ENCODE data around the gene TPD52L1.

Gene TPD52L1

DNA sequence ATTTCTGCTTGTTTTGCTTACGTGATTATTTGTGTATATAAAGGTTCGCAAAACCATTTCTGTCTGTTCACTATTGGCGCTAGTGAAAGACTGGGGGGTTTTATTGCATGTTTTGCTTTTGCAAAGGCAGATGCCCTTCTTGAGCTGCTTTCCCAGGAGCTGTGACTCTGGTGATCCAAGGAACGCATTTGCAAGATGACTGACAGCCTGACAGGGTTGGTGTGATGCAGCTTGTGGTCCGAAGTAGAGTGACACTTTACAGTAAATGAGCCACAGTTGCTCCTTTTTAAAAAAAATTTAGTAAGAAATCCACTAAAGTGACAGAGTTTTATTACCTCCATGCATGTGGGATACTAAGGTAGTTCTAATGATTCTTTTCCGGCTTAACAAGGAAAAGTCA lies 73.7 kb downstream of the TPD52L1 start:
- no peak overlapping the region for H3K4me2 ChIP-seq (ENCODE audit: low read length)
- no peaks in the 10 kb centered on the region for H4K20me1 ChIP-seq (ENCODE audit: control insufficient read depth, insufficient read depth, low read depth, low read length)
- H3K36me3 ChIP-seq (ENCODE audit: control insufficient read depth, low read length), result no peaks in the 10 kb centered on the region
- no peaks in the 10 kb centered on the region for H3K9me2 ChIP-seq (replicated peaks; ENCODE audit: control insufficient read depth, low read length)
- H3K4me3 ChIP-seq (ENCODE audit: low read length), result no peak overlapping the region
- H3K27ac ChIP-seq (ENCODE audit: low read depth, low read length), result no peak overlapping the region
- H3F3A ChIP-seq (ENCODE audit: control insufficient read depth, insufficient read depth), result no peaks in the 10 kb centered on the region
- TF ChIP-seq CTCF (IDR thresholded peaks at IDR 0.05; ENCODE audit: low read depth, low read length, poor library complexity, severe bottlenecking) (no peak), EZH2phosphoT487 (IDR thresholded peaks at IDR 0.05; ENCODE audit: borderline replicate concordance, low read length) (no peak)
- H3K79me2 ChIP-seq (ENCODE audit: control insufficient read depth, low read length), result no peaks in the 10 kb centered on the region
- 0 out of 2 replicates have a peak, but pooled peaks cover 2% of the 10 kb centered on the region for H3K27me3 ChIP-seq (ENCODE audit: control insufficient read depth, low read length)
- no peaks in the 10 kb centered on the region for H3K4me1 ChIP-seq (ENCODE audit: control insufficient read depth, low read length)
- no peaks in the 10 kb centered on the region for H3K9me3 ChIP-seq (ENCODE audit: control insufficient read depth, insufficient read depth, low read length)

DNA sequence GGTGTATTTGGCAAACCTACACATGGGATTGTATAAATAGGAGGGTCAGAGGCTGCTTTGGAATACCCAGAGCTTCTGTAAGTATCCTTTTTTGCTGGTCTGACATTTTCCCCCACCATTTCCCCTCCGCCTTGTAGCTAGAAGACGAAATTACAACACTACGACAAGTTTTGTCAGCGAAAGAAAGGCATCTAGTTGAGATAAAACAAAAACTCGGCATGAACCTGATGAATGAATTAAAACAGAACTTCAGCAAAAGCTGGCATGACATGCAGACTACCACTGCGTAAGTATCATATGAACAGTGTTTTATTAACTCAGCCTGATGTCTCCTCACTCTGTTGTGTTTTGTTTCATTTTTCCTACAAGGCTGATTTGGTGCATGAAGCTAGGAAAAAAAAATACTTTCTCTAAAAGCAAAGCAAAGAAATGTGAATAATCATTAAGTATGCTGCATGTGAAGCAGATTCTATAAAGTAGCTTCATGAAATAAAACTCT lies 75.5 kb downstream of the TPD52L1 start:
- H3K79me2 ChIP-seq (ENCODE audit: control insufficient read depth, low read length), result no peaks in the 10 kb centered on the region
- no peaks in the 10 kb centered on the region for H3K9me2 ChIP-seq (replicated peaks; ENCODE audit: control insufficient read depth, low read length)
- no peaks in the 10 kb centered on the region for H3K4me1 ChIP-seq (ENCODE audit: control insufficient read depth, low read length)
- H3F3A ChIP-seq (ENCODE audit: control insufficient read depth, insufficient read depth), result no peaks in the 10 kb centered on the region
- no peak overlapping the region for H3K27ac ChIP-seq (ENCODE audit: low read depth, low read length)
- H3K4me2 ChIP-seq (ENCODE audit: low read length), result no peak overlapping the region
- no peaks in the 10 kb centered on the region for H3K9me3 ChIP-seq (ENCODE audit: control insufficient read depth, insufficient read depth, low read length)
- no peak for TF ChIP-seq CTCF (IDR thresholded peaks at IDR 0.05; ENCODE audit: low read depth, low read length, poor library complexity, severe bottlenecking)
- no peak for TF ChIP-seq EZH2phosphoT487 (IDR thresholded peaks at IDR 0.05; ENCODE audit: borderline replicate concordance, low read length)
- 0 out of 2 replicates have a peak, but pooled peaks cover 2% of the 10 kb centered on the region for H3K27me3 ChIP-seq (ENCODE audit: control insufficient read depth, low read length)
- H3K4me3 ChIP-seq (ENCODE audit: low read length), result no peak overlapping the region
- no peaks in the 10 kb centered on the region for H3K36me3 ChIP-seq (ENCODE audit: control insufficient read depth, low read length)
- H4K20me1 ChIP-seq (ENCODE audit: control insufficient read depth, insufficient read depth, low read depth, low read length), result no peaks in the 10 kb centered on the region

- Histone ChIP-seq H3K36me3 (ENCODE audit: control insufficient read depth, low read length) (no peaks in the 10 kb centered on the region), H4K20me1 (ENCODE audit: control insufficient read depth, insufficient read depth, low read depth, low read length) (no peaks in the 10 kb centered on the region), H3K27me3 (ENCODE audit: control insufficient read depth, low read length) (0 out of 2 replicates have a peak, but pooled peaks cover 2% of the 10 kb centered on the region), H3K4me3 (ENCODE audit: low read length) (no peak overlapping the region), H3K9me2 (replicated peaks; ENCODE audit: control insufficient read depth, low read length) (no peaks in the 10 kb centered on the region), H3K4me1 (ENCODE audit: control insufficient read depth, low read length) (no peaks in the 10 kb centered on the region), H3K27ac (ENCODE audit: low read depth, low read length) (no peak overlapping the region), H3F3A (ENCODE audit: control insufficient read depth, insufficient read depth) (no peaks in the 10 kb centered on the region), H3K79me2 (ENCODE audit: control insufficient read depth, low read length) (no peaks in the 10 kb centered on the region), H3K9me3 (ENCODE audit: control insufficient read depth, insufficient read depth, low read length) (no peaks in the 10 kb centered on the region), H3K4me2 (ENCODE audit: low read length) (no peak overlapping the region)
- no peak for TF ChIP-seq EZH2phosphoT487 (IDR thresholded peaks at IDR 0.05; ENCODE audit: borderline replicate concordance, low read length)
- no peak for TF ChIP-seq CTCF (IDR thresholded peaks at IDR 0.05; ENCODE audit: low read depth, low read length, poor library complexity, severe bottlenecking)
Observed at GRCh38 chr6:125230674-125231073, 77.1 kb downstream of the TPD52L1 start.
